H1 (cell line): ENCODE data around the gene BDKRB1. TPM values are rescaled to one million over a fixed set of nuclear protein-coding genes. Genes with fewer than 3 reads are reported as not detected.

ENCODE experiments used
- CEBPB ChIP-seq: IDR thresholded peaks from 2 replicates; pipeline ENCODE4 v1.6.1; 2012; ENCODE audit warnings: low read depth, low read length
- FOSL1 ChIP-seq: IDR thresholded peaks from 2 replicates; pipeline ENCODE4 v1.6.1; 2011; ENCODE audit warnings: mild to moderate bottlenecking, low read depth, low read length, moderate library complexity; ENCODE audit not compliant: insufficient read depth
- SAP30 ChIP-seq: fragments of 300-600 bp; sonication (generic); IDR thresholded peaks from 2 replicates; pipeline ENCODE4 v1.7.1; 2012; ENCODE audit warnings: low read length, moderate library complexity, mild to moderate bottlenecking, inconsistent platforms; ENCODE audit not compliant: insufficient read depth, insufficient replicate concordance
- SIRT6 ChIP-seq: IDR thresholded peaks from one replicate; pipeline ENCODE4 v1.7.1; 2012; ENCODE audit warnings: low read length, inconsistent platforms
- SP1 ChIP-seq: IDR thresholded peaks from 2 replicates; pipeline ENCODE4 v1.6.1; 2011; ENCODE audit warnings: low read depth, low read length
- polyA plus RNA-seq, 7 experiments: library from polyadenylated mRNA; depleted of rRNA in 3 of 7; stranded (reverse) in 5 of 7; unstranded in 2 of 7; fragments of >200 nt in 5 of 7; fragments of 200-250 nt in 2 of 7; gene quantifications; 1 replicate in 5 of 7; 2 replicates in 1 of 7; 4 replicates in 1 of 7; pipeline versions ENCODE4 v1.2.1 to v1.2.3, GENCODE V29; 2011 to 2013; ENCODE audit warnings: missing spikeins in 2 of 7, mixed read lengths in 2 of 7
- total RNA-seq: library from RNA; stranded (reverse); fragmentation: NEBNext Ultra II Directional; extraction: Animal tissue kit (Norgen Biotek cat#: 25700); gene quantifications from 2 replicates; pipeline ENCODE4 v1.2.1, GENCODE V29; 2021
- TF ChIP-seq, protein P1 (sequence below): IDR thresholded peaks from 2 replicates; pipeline ENCODE4 v1.6.1; 2011; ENCODE audit warnings: low read depth, mild to moderate bottlenecking, low read length; ENCODE audit not compliant: insufficient read depth
- TF ChIP-seq, protein P2 (sequence below): fragments of 300-600 bp; sonication (generic); IDR thresholded peaks from 2 replicates; pipeline ENCODE4 v1.7.1; 2012; ENCODE audit warnings: low read length, moderate library complexity, mild to moderate bottlenecking, inconsistent platforms; ENCODE audit not compliant: insufficient replicate concordance

BDKRB1 gene
- total and polyA plus RNA-seq, 2 of the 8 experiments (the other 6 are each of a cell fraction or from before 2014, with no cell fraction given), result 0.27 TPM; not detected in 1

GRCh38 chr14:96310906-96311305, 54.9 kb downstream of the BDKRB1 start (continued):
- TF ChIP-seq, protein P1, sequence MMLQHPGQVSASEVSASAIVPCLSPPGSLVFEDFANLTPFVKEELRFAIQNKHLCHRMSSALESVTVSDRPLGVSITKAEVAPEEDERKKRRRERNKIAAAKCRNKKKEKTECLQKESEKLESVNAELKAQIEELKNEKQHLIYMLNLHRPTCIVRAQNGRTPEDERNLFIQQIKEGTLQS, result no peak
- TF ChIP-seq SIRT6, result no peak
- no peak for TF ChIP-seq CEBPB
- no peak for TF ChIP-seq SAP30
- TF ChIP-seq FOSL1, result no peak
- TF ChIP-seq SP1, result no peak
- TF ChIP-seq, protein P2, sequence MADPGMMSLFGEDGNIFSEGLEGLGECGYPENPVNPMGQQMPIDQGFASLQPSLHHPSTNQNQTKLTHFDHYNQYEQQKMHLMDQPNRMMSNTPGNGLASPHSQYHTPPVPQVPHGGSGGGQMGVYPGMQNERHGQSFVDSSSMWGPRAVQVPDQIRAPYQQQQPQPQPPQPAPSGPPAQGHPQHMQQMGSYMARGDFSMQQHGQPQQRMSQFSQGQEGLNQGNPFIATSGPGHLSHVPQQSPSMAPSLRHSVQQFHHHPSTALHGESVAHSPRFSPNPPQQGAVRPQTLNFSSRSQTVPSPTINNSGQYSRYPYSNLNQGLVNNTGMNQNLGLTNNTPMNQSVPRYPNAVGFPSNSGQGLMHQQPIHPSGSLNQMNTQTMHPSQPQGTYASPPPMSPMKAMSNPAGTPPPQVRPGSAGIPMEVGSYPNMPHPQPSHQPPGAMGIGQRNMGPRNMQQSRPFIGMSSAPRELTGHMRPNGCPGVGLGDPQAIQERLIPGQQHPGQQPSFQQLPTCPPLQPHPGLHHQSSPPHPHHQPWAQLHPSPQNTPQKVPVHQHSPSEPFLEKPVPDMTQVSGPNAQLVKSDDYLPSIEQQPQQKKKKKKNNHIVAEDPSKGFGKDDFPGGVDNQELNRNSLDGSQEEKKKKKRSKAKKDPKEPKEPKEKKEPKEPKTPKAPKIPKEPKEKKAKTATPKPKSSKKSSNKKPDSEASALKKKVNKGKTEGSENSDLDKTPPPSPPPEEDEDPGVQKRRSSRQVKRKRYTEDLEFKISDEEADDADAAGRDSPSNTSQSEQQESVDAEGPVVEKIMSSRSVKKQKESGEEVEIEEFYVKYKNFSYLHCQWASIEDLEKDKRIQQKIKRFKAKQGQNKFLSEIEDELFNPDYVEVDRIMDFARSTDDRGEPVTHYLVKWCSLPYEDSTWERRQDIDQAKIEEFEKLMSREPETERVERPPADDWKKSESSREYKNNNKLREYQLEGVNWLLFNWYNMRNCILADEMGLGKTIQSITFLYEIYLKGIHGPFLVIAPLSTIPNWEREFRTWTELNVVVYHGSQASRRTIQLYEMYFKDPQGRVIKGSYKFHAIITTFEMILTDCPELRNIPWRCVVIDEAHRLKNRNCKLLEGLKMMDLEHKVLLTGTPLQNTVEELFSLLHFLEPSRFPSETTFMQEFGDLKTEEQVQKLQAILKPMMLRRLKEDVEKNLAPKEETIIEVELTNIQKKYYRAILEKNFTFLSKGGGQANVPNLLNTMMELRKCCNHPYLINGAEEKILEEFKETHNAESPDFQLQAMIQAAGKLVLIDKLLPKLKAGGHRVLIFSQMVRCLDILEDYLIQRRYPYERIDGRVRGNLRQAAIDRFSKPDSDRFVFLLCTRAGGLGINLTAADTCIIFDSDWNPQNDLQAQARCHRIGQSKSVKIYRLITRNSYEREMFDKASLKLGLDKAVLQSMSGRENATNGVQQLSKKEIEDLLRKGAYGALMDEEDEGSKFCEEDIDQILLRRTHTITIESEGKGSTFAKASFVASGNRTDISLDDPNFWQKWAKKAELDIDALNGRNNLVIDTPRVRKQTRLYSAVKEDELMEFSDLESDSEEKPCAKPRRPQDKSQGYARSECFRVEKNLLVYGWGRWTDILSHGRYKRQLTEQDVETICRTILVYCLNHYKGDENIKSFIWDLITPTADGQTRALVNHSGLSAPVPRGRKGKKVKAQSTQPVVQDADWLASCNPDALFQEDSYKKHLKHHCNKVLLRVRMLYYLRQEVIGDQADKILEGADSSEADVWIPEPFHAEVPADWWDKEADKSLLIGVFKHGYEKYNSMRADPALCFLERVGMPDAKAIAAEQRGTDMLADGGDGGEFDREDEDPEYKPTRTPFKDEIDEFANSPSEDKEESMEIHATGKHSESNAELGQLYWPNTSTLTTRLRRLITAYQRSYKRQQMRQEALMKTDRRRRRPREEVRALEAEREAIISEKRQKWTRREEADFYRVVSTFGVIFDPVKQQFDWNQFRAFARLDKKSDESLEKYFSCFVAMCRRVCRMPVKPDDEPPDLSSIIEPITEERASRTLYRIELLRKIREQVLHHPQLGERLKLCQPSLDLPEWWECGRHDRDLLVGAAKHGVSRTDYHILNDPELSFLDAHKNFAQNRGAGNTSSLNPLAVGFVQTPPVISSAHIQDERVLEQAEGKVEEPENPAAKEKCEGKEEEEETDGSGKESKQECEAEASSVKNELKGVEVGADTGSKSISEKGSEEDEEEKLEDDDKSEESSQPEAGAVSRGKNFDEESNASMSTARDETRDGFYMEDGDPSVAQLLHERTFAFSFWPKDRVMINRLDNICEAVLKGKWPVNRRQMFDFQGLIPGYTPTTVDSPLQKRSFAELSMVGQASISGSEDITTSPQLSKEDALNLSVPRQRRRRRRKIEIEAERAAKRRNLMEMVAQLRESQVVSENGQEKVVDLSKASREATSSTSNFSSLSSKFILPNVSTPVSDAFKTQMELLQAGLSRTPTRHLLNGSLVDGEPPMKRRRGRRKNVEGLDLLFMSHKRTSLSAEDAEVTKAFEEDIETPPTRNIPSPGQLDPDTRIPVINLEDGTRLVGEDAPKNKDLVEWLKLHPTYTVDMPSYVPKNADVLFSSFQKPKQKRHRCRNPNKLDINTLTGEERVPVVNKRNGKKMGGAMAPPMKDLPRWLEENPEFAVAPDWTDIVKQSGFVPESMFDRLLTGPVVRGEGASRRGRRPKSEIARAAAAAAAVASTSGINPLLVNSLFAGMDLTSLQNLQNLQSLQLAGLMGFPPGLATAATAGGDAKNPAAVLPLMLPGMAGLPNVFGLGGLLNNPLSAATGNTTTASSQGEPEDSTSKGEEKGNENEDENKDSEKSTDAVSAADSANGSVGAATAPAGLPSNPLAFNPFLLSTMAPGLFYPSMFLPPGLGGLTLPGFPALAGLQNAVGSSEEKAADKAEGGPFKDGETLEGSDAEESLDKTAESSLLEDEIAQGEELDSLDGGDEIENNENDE, result no peak
